LHCN-M2 (cell line): ENCODE measurements around the gene MCC. TPM values are rescaled to one million over a fixed set of nuclear protein-coding genes. Genes with fewer than 3 reads are reported as not detected.

Experiments used
- DNase-seq: peaks from one replicate; pipeline ENCODE4 v3.0.0-alpha.2; 2012; ENCODE audit warnings: low read depth
- total RNA-seq: library from RNA; depleted of rRNA; stranded (reverse); fragments of >200 nt; gene quantifications from 2 replicates; pipeline ENCODE4 v1.2.3, GENCODE V29; 2014

MCC gene
- total RNA-seq, 1 experiment from 2014 or later, result 10.7 TPM

- DNase-seq, result no peak
These were observed 120.7 kb downstream of the MCC start for GRCh38 chr5:113367586-113367985.

- no peak for DNase-seq
These were observed 123.8 kb downstream of the MCC start for GRCh38 chr5:113364466-113364865.

- no peak for DNase-seq
These were observed 126.6 kb downstream of the MCC start for GRCh38 chr5:113361701-113362100.

GRCh38 chr5:113359419-113359818, 128.8 kb downstream of the MCC start:
- no peak for DNase-seq

GRCh38 chr5:113358696-113359095, 129.6 kb downstream of the MCC start:
- no peak for DNase-seq

- peak; percentile 32 for DNase-seq
These were observed 130.4 kb downstream of the MCC start for GRCh38 chr5:113357696-113358476.

GRCh38 chr5:113356487-113356886, 131.8 kb downstream of the MCC start:
- no peak for DNase-seq

GRCh38 chr5:113354055-113354454, 134.2 kb downstream of the MCC start:
- no peak for DNase-seq

GRCh38 chr5:113347572-113347971, 140.7 kb downstream of the MCC start:
- no peak for DNase-seq

GRCh38 chr5:113344973-113345940, 143.0 kb downstream of the MCC start:
- DNase-seq, result peak; percentile 35

- DNase-seq, result no peak
These were observed 144.9 kb downstream of the MCC start for GRCh38 chr5:113343343-113343742.

- peak; percentile 22 for DNase-seq
These were observed 147.7 kb downstream of the MCC start for GRCh38 chr5:113340537-113340936.

- DNase-seq, result no peak
These were observed 149.6 kb downstream of the MCC start for GRCh38 chr5:113338628-113339027.

- no peak for DNase-seq
These were observed 150.5 kb downstream of the MCC start for GRCh38 chr5:113337515-113338415.

GRCh38 chr5:113336975-113337374, 151.3 kb downstream of the MCC start:
- DNase-seq, result peak; percentile 77

GRCh38 chr5:113333411-113333810, 154.8 kb downstream of the MCC start:
- no peak for DNase-seq

GRCh38 chr5:113331209-113331551, 157.1 kb downstream of the MCC start:
- peak; percentile 93 for DNase-seq

- peak; percentile 88 for DNase-seq
These were observed 157.6 kb downstream of the MCC start for GRCh38 chr5:113330533-113331208.

- no peak for DNase-seq
These were observed 158.3 kb downstream of the MCC start for GRCh38 chr5:113329981-113330380.

- DNase-seq, result no peak
These were observed 163.2 kb downstream of the MCC start for GRCh38 chr5:113325054-113325453.

GRCh38 chr5:113321276-113321675, 167.0 kb downstream of the MCC start:
- DNase-seq, result no peak
